ENCODE results near the gene PDGFC.

The PDGFC gene

DNA sequence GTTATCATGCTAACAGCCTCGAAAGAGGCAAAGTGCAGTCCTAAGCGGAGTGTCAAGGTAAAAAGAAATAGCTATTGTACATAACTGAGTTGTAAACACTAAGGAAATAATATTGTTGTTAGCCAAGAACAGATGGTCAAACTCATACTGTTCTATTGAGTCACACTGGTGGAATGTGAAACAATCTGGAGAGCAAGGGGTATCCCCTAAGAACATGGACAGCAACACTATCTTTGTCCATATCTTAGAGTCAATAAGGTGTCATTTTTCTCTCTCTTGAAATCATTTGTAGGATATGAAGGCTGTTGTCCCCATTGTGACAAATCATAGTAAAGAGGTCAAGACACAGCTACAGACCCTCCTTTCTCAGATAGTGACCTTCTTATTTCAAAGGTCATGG, 4.5 kb upstream of the PDGFC start:
- peak; percentile 86 for DNase-seq (ENCODE audit: low read depth)
- no peak overlapping the region for H3K4me3 ChIP-seq (replicated peaks; ENCODE audit: low read depth, low read length)
- TF ChIP-seq, protein P1, sequence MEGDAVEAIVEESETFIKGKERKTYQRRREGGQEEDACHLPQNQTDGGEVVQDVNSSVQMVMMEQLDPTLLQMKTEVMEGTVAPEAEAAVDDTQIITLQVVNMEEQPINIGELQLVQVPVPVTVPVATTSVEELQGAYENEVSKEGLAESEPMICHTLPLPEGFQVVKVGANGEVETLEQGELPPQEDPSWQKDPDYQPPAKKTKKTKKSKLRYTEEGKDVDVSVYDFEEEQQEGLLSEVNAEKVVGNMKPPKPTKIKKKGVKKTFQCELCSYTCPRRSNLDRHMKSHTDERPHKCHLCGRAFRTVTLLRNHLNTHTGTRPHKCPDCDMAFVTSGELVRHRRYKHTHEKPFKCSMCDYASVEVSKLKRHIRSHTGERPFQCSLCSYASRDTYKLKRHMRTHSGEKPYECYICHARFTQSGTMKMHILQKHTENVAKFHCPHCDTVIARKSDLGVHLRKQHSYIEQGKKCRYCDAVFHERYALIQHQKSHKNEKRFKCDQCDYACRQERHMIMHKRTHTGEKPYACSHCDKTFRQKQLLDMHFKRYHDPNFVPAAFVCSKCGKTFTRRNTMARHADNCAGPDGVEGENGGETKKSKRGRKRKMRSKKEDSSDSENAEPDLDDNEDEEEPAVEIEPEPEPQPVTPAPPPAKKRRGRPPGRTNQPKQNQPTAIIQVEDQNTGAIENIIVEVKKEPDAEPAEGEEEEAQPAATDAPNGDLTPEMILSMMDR (IDR thresholded peaks at IDR 0.05; ENCODE audit: low read length, missing control alignments): no peak

DNA sequence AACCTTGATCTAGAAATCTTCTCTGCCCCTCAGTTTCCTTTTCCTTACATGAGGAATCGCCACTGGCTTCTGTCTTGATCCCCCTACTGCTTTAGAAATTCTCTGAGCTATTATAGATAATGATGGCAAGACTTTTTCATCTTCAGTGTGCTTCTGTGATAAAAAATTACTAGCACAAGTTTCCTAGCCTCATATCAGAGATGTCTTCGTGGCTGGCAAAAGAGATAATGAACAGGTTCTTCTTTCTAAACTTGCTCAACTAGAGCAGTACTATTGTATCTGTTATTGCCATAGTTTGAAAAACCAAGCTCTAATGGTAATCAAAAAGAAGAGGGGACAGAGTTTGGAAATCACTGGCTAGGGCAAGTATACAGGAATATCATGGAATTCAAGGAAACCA, 4.1 kb upstream of the PDGFC start:
- TF ChIP-seq, protein P1 (IDR thresholded peaks at IDR 0.05; ENCODE audit: low read length, missing control alignments): no peak
- no peak for DNase-seq (ENCODE audit: low read depth)
- H3K4me3 ChIP-seq (replicated peaks; ENCODE audit: low read depth, low read length): no peak overlapping the region

DNA sequence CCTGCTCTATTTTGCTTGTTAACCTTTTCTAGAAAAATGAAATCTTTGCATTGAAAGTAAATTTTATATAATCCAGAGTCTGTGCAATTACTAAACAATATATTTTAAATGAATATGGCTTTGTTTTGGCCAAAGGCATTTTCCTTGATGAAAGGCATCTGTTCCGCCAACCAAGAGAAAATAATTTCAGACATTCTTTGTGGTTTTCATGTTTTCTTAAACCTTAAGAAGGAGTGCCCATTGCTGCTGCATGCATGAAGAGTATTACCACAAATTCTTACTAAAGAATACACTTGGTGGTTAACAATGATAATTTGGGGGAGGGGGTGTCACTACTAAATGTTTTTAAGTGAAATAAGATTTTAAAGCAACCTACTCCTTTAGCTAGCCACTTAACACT, 2.7 kb upstream of the PDGFC start:
- peak; percentile 66 for DNase-seq (ENCODE audit: low read depth)
- TF ChIP-seq, protein P1 (IDR thresholded peaks at IDR 0.05; ENCODE audit: low read length, missing control alignments): no peak
- no peak overlapping the region for H3K4me3 ChIP-seq (replicated peaks; ENCODE audit: low read depth, low read length)

DNA sequence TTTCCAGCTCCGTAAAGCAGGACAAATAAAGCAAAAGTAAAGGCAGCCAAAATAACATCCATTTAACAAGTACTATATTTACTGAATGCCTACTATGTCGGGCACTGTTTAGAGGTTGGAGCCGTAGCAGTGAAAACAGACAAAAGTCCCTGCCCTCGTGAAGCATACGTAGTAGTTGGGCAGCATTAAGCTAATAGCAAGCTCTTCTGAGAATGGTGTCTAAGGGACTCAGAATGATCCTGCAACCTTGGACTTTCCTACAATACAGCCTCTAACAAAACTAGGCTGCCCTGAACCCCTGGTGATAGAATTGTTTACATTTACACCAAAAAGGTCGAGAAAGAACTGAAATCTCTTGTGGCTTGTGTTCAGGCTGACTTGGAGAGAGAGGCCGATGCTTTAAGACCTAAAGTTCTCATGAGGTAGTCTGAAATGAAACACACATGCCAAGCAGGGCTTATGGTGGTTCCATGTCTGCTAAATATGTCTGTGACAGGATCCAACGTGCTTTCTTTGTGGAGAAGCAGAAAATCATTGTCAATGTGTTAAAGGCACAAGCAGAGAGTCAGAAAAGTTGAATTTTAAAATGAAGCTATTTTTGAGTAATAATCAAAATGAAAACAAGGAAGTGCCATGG, 898 bp upstream of the PDGFC start:
- peak overlapping the region; percentile 88 for H3K4me3 ChIP-seq (replicated peaks; ENCODE audit: low read depth, low read length)
- DNase-seq (ENCODE audit: low read depth): no peak
- TF ChIP-seq, protein P1 (IDR thresholded peaks at IDR 0.05; ENCODE audit: low read length, missing control alignments): no peak

DNA sequence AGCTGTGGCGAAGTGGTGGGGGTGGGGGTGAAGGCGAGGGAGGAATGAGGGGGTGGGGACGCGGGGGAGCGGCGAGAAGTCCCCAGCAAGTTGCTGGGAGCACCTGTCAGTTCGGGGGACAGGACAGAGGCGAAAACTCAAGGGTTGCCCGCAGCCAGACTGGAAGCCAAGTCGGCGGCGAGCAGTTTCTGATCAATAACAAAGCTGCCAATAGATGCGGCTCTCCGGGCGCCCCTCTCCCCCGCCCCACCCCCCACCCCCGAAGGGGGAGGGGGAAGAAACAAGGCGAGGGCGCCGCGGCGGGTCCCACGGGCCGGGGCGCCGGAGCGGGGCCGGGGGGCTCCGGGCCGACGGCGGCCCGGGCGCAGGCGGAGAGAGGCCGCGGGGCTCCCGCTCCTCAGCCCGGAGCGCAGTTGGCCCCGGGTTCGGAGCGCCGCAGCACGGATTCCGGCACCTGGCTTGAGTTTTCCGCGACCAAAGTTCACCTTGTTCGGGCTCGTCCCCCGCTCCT, 379 bp downstream of the PDGFC start:
- no peak for DNase-seq (ENCODE audit: low read depth)
- peak overlapping the region; percentile 88 for H3K4me3 ChIP-seq (replicated peaks; ENCODE audit: low read depth, low read length)
- TF ChIP-seq, protein P1 (IDR thresholded peaks at IDR 0.05; ENCODE audit: low read length, missing control alignments): no peak

DNA sequence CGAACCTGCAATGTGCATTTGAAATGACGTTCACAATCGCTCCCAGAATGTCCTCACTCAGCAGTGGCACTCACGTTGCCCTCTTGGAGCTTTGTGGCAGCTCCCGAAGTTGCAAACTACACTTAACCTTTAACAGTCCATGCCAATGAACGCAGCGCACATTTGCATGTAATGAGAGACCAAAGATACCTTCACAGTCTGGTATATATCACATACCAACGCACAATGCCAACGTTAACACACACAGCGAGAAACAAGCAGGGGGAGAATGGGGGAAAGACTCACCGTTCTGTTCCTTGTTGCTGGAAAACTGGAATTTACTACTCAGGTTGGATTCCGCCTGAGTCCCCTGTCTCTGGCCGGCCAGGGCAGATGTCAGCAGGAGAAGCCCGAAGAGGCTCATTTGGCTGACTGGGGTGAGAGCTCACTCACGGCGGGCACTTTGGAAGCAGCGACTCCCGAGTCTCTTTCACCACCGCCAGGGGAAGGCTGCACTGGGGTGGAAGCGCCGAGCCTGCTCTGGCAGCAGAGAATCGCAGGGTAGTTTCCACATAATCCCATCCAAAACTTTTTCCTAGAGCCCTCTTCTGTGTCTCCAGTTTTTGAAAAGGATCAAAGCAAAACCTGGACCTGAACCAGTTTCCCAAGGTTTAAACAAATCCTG, 966 bp downstream of the PDGFC start:
- peak; percentile 77 for DNase-seq (ENCODE audit: low read depth)
- TF ChIP-seq, protein P1 (IDR thresholded peaks at IDR 0.05; ENCODE audit: low read length, missing control alignments): peak; percentile 71
- peak overlapping the region; percentile 88 for H3K4me3 ChIP-seq (replicated peaks; ENCODE audit: low read depth, low read length)

All from fibroblast of pulmonary artery (primary cell).